HG03066 (cell line): ENCODE data around the gene SPATA32.

ENCODE experiments used
- ATAC-seq: cut with Tn5 transposase; IDR thresholded peaks from one replicate; pipeline ENCODE4 v1.9.1; 2021; ENCODE audit warnings: low read depth; ENCODE audit not compliant: unreplicated experiment

The SPATA32 gene

DNA sequence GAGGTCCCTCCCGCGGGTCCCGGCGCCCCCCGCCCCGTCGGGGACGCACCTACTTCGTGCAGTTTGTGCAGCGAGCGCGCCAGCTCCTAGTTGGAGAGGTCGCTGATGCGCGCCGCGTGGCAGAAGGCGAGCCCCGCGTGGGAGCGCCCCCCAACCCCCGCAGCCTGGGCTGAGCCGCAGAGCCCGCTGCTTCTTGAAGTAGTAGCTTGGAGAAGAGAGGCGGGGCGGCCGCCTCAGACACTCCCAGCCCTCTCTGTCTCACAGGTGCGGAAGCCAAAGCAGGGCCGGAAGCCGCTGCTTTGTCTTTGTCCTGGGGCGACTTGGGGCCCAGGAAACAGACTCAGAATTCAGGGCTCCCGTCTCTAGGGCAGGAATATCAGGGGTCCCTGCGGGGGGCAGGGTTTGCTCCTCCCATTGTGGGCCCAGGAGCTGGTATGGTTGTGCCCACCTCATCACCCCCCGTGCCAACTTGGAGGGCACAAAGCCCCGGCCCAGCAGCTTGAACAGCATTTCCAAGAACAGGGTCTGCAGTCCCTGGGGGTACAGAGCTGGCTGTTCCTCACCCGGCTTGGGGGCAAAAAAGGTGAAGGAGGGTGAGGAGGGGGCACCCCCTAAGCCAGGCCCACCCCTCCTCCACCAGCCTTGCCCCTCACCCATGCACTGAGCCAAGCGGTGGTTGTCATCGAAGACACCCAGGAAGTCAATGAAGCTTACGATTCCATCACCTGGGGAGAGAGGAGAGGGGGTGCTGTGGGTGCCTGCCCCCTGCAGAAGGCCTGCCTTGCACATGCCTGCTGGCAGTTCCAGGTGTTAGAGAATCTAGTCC, 13.5 kb downstream of the SPATA32 start:
- peak; percentile 65 for ATAC-seq

- peak; percentile 76 for ATAC-seq
Measured at GRCh38 chr17:45247429-45248131, 14.3 kb downstream of the SPATA32 start.

DNA sequence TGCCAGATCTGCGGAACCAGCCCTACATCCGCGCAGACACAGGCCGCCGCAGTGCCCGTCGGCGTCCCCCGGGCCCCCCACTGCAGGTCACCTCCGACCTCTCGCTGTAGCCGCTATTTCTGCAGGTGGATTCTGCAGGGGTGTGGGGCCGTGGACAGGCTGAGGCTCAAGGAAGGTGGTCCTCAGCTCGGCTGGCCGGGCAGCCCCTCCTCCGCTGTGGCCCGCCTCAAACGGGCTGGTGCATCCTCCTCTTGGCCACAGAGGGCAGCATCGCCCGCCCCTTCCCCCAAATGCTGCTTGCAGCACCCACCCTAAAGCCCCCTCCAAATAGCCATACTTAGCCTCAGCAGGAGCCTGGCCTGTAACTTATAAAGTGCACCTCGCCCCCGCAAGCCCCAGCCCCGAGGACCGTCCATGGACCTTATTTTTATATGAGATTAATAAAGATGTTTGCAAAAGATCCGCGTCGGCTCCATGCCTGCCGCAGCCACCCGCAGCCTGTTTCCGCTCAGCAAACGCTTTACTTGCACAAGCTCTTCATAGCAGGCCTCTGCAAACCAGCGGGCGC, 14.9 kb downstream of the SPATA32 start:
- no peak for ATAC-seq

DNA sequence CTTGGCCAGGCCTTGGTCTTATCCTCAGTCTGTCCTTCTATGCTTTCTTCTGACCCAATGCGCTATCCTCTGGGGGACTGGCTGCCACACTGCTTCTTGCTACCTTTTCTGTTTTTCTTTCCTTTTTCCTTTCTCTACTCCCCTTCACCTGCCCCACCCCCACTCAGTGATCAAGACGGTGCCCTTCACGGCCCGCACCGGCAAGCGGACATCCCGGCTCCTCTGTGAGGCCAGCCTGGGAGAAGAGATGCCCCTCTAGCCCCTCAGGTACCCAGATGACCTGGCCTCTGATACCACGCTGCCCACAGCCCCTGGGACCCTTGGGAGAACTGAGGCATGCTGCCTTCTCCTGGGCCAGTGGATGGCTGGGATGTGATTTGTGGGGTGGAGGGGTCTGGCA, 15.6 kb downstream of the SPATA32 start:
- no peak for ATAC-seq

DNA sequence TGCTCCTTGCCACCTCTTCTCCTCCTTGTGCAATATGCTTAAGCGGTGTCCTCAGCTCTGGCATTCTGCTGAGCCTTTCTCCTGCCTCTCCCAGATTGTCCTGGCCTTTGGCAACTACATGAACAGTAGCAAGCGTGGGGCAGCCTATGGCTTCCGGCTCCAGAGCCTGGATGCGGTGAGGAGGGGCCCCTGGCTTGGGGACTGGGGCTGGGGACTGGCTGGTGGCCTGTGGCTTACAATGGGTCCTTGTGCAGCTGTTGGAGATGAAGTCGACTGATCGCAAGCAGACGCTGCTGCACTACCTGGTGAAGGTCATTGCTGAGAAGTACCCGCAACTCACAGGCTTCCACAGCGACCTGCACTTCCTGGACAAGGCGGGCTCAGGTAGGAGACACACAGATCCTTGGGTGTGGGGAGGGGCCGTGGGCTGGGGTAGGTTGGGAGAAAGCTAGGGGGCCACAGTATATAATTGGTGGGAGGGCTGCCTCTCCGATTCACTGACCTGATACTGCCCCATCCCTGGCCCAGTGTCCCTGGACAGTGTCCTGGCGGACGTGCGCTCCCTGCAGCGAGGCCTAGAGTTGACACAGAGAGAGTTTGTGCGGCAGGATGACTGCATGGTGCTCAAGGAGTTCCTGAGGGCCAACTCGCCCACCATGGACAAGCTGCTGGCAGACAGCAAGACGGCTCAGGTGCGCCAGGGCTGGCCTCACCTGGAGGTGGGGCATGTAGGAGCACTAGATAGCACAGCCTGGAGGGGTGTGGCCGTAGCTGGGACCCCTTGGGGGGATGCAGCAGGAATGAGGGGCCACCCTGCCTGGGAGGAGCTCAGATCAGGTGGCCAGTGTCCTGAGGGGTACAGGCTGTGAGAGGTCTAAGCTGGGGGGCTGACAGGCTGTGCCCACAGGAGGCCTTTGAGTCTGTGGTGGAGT, 16.9 kb downstream of the SPATA32 start:
- ATAC-seq: no peak

DNA sequence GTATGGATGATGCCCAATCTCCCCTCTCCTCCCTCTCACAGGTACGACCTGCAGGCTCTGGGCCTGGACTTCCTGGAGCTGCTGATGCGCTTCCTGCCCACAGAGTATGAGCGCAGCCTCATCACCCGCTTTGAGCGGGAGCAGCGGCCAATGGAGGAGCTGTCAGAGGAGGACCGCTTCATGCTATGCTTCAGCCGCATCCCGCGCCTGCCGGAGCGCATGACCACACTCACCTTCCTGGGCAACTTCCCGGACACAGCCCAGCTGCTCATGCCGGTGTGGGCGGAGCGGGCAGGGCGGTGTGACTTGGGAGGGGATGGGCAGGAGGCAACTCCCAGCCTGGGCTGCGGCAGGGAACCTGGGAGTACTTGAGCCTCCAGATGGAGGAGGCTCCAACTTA, 18.1 kb downstream of the SPATA32 start:
- no peak for ATAC-seq

DNA sequence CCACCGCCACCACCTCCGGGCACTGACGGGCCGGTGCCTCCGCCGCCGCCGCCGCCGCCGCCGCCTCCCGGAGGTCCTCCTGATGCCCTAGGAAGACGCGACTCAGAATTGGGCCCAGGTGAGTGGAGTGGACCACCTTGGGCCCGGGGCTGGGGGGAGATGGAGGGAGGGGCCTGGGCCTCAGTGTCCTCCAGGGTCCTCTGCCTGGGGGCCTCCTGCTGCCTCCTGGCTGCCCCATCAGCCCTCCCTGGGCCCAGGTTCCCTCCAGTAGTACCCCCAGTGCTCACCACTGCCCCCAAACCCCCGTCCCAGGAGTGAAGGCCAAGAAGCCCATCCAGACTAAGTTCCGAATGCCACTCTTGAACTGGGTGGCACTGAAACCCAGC, 19.9 kb downstream of the SPATA32 start:
- ATAC-seq: no peak

DNA sequence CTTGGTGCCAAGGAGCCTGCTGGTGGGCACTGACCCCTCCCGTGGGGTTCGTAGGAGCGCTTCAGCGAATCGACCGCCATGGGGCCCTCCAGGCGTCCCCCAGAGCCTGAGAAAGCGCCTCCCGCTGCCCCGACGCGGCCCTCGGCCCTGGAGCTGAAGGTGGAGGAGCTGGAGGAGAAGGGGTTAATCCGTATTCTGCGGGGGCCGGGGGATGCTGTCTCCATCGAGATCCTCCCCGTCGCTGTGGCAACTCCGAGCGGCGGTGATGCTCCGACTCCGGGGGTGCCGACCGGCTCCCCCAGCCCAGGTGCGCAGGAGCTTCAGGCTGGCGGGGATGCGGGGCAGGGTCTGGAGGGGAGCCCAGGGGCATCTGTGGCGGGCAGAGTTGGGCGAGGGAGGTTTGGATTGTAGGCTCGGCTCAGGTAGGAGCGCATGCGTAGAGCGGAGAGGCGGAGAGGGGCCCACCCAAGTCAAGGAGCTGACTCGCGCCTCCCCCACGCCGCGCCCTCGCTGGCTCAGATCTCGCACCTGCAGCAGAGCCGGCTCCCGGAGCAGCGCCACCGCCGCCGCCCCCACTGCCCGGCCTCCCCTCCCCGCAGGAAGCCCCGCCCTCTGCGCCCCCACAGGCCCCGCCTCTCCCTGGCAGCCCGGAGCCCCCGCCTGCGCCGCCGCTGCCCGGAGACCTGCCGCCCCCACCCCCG, 20.4 kb downstream of the SPATA32 start:
- no peak for ATAC-seq

GRCh38 chr17:45240905-45241327, 21.0 kb downstream of the SPATA32 start:
- ATAC-seq: no peak

DNA sequence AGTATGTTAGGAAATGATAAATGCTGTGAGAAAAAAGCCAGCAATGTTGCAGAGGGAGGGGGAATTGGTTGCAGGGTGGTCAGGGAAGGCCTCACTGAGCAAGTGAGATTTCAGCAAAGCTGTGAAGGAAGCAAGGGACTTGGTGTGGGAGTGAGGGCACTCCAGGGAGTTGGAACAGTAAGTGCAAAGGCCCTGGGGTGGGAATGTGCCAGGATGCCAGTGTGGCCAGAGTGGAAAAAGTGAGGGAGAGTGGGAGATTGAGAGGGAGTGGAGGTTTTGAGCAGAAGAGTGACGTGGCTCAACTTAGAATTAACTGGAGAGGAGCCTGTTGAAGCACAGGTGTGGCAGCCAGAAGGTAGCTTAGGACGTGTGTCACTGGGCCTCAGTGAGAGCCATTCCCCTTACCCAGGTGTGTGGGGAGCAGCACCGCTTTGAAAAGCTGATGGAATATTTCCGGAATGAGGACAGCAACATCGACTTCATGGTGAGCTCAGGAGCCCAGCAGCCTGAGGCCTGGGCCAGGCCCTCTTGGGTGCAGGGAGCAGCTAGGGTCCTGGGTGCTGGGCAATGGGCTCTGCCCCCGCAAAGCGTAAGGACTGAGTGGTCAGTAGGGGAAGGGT, 23.6 kb downstream of the SPATA32 start:
- ATAC-seq: no peak

DNA sequence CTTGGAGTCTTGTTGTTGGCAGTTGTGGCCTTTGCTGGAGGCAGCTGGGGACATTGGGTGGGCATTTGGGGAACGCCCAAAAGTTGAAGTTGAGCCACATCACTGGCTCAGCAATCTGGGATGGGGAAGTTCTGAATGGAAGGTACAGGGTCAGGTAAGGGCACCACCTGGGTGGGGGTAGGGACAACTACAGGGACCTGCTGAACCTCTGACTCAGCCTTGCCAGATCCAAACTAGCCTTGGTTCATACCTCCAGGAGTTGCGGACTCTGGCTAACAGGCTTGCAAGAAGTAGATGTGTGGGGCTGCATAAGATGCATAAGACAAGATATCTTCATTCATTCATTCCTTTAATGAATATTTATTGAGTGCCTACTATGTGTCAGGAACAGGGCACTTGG, 24.2 kb downstream of the SPATA32 start:
- no peak for ATAC-seq

GRCh38 chr17:45236282-45236606, 25.6 kb downstream of the SPATA32 start:
- ATAC-seq: no peak

GRCh38 chr17:45235416-45236281, 26.2 kb downstream of the SPATA32 start:
- no peak for ATAC-seq

DNA sequence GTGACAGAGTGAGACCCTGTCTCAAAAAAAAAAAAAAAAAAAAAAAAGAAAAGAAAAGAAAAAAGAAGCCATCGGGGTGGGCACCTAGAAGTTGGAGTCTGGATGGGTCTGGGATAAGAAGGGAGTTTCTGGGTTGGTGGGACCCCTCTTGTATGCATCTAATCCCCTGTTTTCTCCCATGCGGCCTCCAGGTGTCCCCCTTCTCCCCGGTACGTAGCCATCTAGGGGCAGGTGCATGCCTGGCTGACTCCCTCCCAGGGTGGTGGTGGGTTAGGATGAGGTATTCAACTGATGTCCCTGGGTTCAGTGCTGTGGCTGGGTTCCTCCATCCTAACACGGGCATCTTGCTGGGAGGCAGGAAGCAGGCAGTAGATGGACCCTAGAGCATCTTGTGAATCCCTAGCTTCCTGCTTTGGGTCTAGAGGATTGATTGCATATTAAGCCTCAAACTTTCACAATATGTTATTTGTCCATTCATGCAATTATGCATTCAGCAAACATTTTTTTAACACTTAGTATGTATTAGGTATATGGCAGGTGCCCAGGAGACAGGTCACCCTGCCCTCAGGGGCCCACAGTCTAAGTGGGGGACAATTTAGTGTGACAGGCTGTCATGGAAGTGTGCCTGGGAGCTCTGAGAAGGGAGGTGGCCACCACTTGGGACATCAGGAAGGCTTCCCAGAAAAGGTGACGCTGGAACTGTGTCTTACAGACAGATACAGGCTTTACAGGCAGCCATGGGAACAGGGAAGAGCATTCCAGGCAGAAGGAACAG, 27.1 kb downstream of the SPATA32 start:
- ATAC-seq: no peak

DNA sequence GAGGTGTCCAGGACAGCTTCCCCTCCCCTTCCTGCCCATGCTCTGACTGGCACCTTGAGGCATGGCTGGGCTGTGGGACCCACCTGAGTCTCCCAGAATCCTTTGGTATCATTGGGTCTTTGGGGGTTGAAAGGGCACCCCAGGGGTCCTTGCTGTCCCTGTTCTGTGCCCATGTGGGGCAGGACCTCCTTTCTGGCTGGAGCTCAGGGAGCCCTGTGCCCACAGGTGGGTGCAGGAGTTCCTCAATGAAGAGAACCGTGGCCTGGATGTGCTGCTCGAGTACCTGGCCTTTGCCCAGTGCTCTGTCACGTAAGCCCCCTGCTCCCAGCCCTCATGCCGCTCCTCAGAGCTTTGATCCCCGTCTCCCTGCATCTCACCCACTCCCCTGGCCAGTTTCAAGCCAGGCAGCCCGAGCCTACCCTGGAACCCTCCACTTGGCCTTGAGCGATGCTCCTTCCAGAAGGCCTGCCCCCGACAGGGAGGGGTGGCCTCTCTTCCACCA, 28.4 kb downstream of the SPATA32 start:
- ATAC-seq: no peak

GRCh38 chr17:45232514-45233422, 29.1 kb downstream of the SPATA32 start:
- no peak for ATAC-seq
